ELR (cell line): ENCODE results near the gene RTKN.
A peak's percentile ranks its signal among the peaks of the same experiment; 100 is the strongest.
"Not testable (repeated sequence)": the region's sequence is repeated elsewhere in the genome, so short reads cannot be mapped to it uniquely, and the experiment has no call there.

Experiments used
- DNase-seq: peaks from one replicate; pipeline ENCODE4 v3.0.0-alpha.2; 2015; ENCODE audit warnings: low read depth

The RTKN gene

DNA sequence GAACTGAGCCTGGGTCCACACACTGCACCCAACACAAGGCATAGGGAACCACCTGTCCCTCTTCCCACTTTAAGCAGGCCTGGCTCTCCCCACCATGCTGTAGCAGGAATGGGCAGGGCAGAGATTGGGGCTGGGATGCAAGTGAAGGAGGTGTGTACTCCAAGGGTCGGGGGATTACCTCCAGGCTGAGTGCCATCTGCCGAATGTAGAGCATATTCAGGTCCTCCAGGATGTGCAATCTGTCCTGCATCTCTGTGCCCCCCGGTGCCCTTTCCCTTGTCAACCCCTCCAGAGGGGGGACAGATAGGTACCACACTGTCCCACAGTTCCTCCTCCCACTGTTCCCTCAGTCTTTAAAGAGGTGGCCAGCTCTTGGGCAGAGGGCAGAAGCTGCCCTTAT, 2.4 kb downstream of the RTKN start:
- no peak for DNase-seq

DNA sequence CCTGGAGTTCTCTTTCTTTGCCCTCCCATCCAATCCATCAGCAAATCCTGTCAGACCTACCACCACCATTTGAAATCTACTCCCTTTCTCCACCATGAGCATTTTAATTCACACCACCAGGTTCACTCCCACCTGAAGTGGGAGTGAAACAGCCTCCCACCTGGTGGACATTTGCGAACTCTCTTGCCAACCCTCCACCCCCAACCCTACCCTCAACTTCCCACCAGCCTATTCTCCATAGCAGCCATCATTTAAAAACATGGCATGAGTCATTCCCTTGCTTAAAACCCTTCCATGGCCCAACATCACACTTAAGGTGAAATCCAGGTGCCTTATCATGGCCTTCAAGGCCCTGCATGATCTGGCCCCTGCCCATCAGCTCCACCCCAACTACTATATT, 3.5 kb downstream of the RTKN start:
- DNase-seq: no peak

DNA sequence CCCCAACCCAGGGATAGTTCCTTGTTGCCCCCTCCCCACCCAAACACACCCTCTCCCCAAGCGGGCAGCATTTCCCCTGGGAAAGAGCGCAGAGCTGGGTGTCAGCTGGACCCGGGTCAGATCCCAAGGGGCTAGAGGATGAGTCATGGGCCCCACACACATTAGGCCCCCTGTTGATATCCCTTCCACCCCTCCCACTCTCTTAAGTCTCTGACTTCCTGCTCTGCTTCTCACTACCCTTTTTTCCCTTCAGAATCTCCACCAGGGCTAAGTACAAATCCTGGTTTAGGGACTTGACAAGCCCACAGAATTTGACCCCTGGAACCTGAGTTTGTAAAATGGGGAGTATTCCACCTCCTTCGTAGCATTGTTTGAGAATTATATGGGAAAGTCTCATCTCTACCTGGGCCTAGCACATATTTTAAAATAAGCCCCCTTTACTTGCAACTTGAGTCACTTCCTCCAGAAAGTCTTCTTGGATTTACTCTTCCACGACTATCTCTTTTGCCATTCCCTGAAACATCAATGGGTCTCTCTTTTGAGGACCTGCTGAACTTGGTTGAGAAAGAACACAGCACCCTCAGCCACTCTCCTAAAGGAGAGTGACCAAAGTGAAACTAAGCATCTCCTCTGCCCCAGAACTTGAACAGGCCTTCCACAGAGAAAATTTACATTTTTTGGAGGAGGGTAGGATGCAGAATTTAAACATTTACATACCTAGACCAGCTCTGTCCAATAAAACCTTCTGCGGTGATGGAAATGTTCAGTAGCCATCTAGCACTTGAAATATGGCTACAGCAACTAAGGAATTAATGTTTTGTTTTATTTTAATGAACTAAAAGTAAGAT, 4.7 kb downstream of the RTKN start:
- no peak for DNase-seq

DNA sequence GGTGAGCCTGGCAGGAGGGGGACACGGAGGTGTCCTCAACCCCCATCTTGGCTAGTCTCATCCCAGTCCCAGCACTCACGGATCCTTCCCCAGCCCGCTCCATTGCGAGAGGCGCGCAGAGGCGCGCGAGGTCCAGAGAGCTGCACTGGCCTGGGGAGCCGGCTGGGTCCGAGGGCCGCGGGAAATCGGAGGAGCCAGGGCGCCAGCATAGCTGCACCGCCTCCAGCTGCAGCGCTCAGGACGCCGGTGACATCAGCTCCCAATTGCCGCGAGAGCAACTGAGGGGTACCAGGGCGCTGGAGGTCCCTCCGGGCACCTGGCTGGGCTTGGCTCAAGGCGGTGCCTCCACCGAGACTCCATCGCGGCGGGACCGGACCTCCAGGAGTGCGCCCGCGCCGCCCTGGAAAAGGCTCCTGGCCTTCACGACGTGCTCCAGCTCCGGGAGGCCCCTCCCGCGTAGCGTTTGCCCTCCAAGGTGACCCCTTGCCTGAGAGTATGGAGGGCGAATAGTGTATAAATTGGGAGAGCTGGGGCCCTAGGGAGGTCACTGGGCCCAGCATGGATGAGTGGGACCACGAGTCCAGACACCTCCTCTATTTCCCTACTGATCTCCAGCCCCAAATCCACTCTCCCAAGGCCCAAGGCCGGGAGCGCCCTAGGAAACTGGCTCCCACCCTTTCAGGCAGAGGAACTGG, 5.5 kb downstream of the RTKN start:
- DNase-seq: no peak

DNA sequence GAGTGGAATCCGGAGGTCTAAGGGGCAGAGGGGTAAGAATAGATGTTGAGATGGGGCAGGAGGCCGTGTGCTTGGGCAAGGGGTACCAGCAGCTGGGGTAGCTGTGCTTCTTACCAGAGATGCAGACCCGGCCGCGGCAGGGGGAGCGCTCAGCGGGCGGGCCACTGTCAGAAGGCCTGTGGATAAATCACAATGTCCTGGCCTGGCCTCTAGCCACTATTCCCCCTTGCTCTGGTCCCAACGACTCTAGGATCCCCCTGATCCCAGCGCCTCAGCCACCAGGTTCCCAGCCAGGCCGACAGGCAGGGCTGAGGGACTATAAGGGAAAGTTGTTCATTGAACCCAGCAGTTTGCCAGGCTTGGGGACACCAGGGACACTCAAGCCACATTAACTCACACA, 11.2 kb downstream of the RTKN start:
- no peak for DNase-seq

DNA sequence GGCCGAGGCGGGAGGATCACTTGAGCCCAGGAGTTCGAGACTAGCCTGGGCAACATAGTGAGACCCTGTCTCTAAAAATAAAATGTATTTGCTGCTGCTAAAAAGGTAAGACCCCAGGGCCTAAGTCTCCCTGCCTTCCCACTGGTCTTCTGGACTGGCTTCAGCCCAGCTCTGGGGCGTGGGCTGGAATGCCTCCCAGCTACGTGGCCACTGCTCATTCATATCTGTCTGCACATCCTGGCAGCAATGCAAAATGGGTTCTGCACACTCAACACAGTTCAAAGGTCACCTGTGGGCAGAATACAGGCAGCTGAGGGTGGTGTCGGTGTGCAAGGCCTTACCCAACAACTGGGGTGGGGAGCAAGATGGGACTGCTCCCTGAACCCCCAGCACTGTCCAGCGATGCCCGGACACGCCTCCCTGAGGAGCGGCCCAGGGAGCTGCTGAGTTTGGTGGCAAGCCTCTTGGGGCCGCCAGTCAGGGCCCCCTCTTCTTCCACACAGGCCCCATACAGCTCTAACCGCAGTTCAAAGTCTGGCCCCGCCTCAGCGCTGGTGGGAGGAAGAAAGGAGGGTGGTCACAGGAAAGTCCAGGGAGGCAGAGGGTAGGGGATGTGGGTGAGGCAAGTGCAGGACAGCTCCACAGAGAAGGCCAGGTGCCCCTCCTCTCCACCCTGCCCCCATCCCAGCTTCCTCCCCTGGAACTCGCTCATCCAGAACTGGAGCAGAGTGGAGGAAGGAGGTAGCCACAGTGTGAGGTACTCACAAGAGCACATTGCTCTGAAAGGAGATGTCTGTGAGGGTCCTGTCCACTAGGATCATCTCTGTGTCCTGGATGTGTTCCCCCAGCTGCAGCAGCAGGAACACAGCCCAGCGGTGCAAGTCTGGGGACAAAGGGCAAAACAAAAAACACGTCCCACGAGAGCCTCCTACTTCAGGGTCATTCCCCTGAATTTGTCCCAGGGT, 12.0 kb downstream of the RTKN start:
- no peak for DNase-seq

DNA sequence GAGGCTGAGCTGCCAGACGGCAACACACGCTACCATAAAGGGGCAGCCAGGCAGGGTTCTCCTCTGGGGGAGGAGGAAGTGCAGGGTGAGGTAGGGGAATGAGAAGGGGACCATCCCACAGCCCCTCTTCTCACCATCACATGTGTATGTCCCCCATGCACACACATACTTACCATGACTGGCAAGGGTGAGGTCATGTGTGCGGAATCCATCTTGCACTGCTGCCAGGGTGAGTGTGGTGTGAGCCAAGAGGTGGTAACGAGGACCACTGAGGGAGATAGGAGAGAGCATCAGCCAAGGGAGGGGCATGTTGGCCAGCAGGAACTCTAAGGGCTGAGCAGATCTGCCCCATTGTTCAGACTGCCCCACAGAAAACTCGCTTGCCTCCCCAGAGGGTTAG, 13.1 kb downstream of the RTKN start:
- DNase-seq: no peak

DNA sequence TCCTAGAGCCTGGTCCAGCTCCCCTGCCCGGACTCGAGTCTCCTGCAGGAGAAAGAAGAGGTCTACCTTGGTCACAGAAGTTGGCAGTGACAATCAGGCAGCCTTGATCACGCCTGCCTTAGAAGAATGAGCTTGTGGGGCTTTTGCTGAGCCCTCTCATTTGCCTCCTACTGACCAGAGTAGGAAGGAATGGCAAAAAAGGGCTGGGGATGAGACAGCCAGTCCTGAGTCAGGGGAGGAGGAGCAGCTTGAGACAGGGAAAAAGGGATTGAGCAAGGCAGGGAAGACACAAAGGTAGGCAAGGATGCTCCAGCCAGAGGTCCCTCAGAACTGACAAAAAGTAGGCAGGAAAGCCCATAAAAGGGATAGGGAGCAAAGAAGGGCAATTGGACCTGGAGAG, 14.2 kb downstream of the RTKN start:
- DNase-seq: peak; percentile 53

DNA sequence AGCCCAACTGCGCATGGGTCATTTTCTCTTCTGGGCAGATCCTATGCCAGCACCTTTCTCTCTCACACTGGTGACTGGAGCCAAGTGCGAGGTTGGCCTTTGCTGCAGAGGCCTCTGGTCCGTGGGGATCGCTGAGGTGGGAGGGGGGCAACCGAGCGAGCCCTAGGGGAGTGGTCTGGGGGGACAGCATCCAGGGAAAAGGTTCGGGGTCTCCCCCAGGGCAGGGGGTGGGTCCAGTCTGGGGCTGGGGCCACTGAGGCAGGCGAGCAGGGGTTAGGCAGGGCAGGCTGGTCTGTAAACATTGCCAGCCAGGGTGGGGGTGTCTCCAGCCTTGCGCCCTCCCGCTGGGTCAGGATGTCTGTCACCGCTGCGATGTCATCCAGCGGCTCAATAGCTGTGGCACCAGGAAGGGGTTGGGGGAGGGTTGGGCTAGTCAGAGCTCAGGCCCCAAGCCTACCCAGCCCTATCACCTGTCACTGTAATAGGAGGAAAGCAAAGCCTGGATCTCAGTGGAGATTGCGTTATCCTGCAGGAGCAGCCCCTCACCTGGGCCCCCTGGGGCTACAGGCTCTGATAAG, 15.5 kb downstream of the RTKN start:
- DNase-seq: no peak

DNA sequence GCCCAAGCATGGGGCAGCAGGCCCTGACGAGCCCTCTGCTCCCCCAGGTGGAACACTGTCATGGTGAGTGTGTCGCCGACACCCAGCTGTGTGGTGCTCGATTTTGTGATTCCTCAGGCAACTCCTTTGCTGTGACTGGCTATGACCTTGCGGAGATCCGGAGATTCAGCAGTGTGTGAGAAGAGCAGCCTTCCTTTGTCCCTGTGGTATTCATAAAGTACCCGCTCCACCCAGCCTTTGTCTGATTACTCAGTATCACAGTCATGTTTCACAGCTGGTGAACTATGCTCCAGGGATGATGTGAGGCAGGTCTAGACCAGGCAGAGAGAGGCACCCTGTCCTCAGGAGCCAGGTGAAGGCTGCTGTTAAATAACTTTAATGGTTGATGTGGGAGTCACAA, 16.2 kb downstream of the RTKN start:
- DNase-seq: peak; percentile 22

DNA sequence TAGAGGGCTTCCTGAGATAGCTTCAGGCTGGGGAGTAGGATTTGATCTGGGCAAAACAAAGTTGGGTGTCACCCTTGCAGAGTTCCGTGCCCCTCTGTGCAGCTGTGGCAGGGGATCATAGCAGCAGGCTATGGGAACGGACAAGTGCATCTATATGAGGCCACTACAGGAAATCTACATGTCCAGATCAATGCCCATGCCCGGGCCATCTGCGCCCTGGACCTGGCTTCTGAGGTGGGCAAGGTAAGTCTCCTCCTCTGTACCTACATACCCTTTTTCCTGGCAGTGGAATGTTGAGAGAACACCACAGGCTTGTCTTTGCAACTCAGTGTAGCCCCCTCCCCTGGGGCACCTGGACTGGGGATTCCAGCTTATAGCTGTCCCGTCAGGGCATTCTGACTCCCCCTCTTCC, 16.7 kb downstream of the RTKN start:
- no peak for DNase-seq

DNA sequence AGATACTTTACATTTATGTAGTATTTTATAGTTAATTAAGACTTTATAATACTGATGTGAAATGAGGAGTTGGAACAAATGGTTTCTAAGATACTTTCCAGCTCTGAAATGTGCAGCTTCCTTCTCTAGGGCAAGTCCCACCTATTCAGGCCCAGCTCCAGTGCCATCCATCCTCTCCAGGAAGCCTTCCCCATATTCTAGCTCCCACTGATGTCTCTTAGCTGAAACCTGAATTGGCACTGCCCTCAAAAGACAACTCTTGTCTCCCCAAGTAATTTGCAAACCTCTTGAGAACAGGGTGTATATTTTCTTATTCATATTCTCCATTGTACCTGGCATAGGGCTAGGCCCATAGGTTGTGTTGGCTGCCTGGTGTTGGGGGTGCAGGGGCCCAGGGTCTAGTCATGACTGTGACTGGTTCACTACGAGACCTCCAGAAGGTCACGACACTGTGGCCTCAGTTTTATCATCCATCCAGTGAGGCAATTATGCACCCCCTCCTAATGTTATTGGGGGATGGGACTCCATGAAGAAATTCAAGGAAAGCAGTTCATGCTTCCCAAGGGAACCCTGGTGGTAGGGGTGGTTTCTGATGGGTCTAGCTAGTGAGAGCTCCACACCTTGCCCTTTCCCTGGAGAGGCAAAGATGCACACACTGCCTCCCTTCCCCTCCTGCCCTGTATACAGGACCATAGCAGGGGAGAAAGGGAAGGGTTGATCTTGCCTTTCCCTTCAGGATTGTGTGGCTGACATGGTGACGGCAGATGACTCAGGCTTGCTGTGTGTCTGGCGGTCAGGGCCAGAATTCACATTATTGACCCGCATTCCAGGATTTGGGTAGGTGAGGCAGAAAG, 17.4 kb downstream of the RTKN start:
- DNase-seq: peak; percentile 30

DNA sequence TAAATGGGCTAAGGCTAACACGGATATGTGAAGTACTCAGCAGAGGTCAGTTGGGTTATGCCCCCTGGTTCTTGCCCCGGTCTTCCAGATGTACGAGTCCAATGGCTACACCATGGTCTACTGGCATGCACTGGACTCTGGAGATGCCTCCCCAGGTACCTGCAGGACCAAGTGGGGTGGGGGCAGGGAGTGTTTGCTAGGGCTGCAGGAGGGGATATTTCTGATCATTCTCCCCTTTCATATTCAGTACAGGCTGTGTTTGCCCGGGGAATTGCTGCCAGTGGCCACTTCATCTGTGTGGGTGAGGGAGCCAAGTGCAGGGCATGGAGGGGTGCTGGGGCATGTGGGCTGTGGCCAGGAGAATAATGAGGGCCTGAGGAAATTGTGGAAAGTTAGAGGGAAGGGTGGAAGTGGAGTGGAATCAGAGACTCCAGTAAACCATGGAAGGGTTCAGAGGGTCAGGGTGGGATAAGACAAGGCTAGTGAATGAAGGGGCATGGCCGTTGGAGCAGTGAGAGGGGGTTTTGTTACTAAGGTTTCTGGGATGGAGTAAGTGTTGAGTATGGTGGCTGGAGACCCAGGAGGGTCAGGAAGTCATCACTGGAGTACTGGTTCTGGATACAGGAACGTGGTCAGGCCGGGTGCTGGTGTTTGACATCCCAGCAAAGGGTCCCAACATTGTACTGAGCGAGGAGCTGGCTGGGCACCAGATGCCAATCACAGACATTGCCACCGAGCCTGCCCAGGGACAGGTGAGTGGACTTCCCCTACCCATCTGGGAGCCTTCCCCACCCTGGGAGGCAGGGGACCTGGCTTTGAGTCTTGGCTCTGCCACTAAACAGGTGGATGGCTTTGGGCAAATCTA, 18.3 kb downstream of the RTKN start:
- DNase-seq: no peak

DNA sequence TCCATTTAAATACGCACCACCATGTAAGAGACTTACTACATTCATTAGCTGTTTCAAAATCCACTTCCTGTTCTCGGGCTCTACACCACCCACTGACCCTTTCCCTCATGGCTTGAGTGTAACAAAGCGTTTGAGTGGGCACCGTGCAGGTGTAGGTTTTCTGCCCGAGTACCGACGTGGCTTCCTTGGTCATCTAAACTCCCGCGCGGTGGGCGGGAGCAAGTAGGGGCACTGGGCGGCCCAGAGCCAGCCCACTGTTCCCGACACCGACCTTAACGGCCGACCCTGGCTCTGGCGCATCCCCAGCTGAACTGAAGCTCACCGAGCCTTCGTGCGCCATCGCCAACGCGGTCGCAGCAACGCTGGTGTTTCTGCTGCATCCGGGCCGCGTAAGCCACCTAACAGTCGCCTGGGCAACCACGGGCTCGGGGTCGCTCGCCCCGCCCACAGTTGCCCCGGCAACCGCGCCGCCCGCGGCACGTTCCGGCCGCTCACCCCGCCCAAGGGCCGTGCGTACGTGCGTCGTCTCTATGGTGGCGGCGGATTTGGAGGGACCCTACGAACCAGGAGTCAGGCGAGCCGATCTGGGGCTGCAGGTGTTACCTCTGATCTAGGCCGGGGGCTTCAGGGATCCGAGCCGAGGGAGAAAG, 20.4 kb downstream of the RTKN start, which contains the start of the genes C2orf81 and WDR54:
Gene C2orf81, minus strand, starts transcription at position 399 of the 650 bp plus-strand sequence. Its CDS starts 59 bp downstream, at position 340.
Gene WDR54, plus strand, starts transcription at position 510 of the 650 bp plus-strand sequence. CDS start 424 bp downstream, outside the sequence.
- DNase-seq: peak; percentile 93

DNA sequence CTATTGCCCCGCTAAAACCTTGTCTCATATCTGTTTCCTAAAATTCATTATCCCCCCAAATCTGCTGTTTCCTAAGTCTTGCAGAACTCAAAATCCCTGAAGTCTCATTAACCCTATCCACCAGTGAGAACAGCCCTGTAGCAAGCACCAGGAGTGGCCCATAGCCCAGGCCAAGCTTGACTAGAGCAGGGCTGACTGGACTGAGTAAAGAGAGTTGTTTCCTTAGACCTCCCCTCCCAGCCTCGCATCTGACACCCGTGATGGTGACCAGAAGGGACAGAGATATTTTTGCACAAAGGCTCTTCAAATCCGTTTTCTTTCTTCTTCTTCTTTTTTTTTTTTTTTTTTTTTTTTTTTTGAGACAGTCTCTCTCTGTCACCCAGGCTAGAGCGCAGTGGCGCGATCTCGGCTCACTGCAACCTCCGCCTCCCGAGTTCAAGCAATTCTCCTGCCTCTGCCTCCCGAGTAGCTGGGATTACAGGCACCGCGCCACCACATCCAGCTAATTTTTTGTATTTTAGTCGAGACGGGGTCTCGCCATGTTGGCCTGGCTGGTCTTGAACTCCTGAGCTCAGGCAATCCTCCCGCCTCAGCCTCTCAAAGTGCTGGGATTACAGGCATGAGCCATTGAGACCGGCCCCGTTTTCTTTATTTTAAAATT, 21.2 kb downstream of the RTKN start:
- DNase-seq: not testable (repeated sequence)

DNA sequence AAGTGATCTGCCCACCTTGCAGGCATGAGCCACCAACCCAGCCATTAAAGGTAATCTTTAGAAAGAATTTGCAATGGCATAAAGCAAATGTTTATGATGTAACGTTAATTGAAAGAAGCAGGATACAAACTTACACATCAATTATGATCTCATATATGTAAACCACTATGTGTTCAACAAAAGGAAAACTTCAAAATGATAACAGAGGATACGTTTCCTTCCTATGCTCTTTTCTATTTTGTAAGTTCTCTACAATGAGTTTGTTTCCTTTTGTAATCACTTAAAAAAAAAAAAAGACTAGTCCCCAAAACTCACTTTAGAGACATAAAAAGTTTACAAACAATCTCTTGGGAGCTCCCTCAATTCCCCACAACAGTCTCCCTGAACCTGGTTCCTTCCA, 21.7 kb downstream of the RTKN start:
- DNase-seq: no peak

DNA sequence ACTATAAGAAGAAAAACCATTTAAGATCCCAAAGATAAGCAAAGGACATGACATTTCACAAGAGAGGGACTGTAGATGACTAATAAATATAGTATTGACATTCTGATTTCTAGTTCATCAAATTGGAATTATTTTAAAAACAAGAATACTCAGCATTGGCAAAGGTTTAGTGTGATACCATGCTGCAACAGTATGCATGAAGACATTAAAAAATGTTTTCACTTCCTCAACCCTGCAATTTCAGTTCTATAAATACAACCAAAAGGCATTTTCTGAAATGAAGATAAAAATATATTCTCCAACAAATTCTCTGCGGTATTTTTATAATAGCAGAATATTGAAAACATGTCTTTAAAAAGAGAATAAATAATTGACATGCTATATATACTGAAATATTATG, 22.4 kb downstream of the RTKN start:
- DNase-seq: no peak

DNA sequence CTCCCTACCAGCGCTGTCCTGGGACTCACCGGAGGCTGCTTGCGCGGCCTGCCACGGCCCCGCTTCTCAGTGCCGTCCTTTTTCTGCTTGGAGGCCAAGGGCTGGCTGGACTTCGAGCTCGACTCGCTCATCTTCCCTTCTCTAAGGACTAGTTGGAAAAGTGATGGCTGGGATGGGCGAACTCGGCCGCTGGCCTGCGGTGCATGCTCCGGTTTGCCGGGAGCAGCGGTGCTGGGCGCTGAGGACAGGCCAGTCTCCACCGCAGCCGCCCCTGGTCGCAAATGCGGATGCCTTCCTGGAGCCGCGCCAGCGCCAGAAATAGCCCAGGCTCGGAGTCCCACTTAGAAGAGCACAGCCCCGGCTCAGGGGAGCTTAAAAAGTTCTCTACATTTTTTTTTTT, 23.4 kb downstream of the RTKN start:
- no peak for DNase-seq

DNA sequence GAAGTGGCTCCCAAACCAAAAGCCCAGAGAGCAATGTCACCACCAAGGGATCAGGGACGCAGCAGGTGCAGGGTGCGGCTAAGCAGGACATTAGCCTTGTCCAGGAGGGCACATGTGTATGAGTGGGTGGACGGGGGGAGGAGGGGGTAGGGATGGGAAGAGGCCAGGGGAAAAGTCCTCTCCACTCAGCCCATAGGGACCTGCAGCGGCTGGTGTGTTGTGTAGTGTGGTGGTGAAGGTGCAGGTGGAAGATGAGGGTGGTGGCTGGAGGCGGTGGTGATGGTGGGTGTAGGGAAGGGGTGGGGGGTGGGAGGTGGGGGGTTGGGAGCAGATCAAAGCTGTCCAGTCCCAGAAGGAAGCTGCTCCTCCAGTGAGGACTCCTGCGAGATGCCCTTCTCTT, 24.0 kb downstream of the RTKN start:
- DNase-seq: no peak
